ENCODE data around the gene DYNAP.

DYNAP gene

GRCh38 chr18:54636217-54636616, 45.2 kb downstream of the DYNAP start:
- no peak for DNase-seq (ENCODE audit: low spot score)

DNA sequence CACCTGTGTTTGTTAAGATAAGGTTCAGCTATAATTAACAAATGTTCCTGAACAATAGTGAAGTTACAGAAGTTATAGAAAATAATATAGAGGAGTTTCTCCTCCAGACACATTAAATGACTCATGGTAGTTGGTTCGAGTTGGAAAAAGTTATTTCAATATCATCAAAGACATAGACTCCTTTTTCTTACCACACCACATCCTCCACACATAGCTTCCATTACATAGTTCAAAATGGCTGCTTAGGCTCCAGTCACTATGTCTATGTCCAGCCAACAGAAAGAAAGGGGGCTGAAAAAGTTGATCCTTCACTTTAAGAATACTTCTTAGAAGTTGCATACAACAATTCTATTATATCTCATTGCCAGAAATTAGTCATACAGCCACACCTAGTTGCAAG, 50.7 kb downstream of the DYNAP start:
- no peak for DNase-seq (ENCODE audit: low spot score)

DNA sequence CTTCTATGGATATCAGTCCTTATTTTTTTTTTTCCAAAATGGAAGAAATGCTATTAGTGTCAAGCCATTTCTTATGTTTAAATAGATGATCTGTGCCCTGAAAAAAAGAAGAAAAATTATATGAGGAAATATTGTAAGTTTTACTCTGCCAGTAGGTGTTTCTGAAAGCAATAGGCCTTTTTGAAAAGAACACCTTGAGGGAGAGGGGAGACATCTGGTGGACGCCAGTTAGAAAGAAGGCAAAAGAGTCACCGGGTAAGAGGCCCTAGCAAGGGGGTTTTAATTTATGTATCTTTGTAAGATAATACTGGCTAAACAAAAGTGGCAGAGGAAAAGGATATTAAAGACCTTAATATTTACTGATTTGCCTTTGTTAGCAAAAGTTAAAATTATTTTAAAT, 56.1 kb downstream of the DYNAP start:
- no peak for DNase-seq (ENCODE audit: low spot score)

Data from globus pallidus (tissue), 1 donor.